ENCODE measurements around the gene C16orf96. TPM values are rescaled to one million over a fixed set of nuclear protein-coding genes. Genes with fewer than 3 reads are reported as not detected.
A peak's percentile ranks its signal among the peaks of the same experiment; 100 is the strongest.

Gene C16orf96
- total RNA-seq (0.66 and 0.79 TPM in 2 replicates), polyA plus RNA-seq (0.31 and 0.40 TPM in 2 replicates), polyA minus RNA-seq (0.14 and 0.17 TPM in 2 replicates)
- total RNA-seq (2013), result 0.16 TPM

- Histone ChIP-seq H2AFZ (ENCODE audit: insufficient read depth, low read depth, low read length, poor library complexity, severe bottlenecking) (no peak within 1 kb of the TSS), H3K4me1 (ENCODE audit: control insufficient read depth in 2 of 2, insufficient read depth in 2 of 2, low read length in 2 of 2) (no peaks in the 10 kb centered on the region), H4K20me1 (ENCODE audit: control insufficient read depth, insufficient read depth, low read length, poor library complexity, severe bottlenecking) (no peaks in the 10 kb centered on the region), H3K27ac (ENCODE audit: low read length in 2 of 2) (no peak within 1 kb of the TSS), H3K36me3 (replicated peaks in 1 of 2; ENCODE audit: control extremely low read depth in 1 of 2, control insufficient read depth in 1 of 2, extremely low read depth in 1 of 2, insufficient read depth in 2 of 2, low read length in 1 of 2) (no peaks in the 10 kb centered on the region), H3K79me2 (ENCODE audit: control insufficient read depth, insufficient read depth, low read length) (no peaks in the 10 kb centered on the region), H3K9me3 (ENCODE audit: control extremely low read depth in 1 of 3, control insufficient read depth in 2 of 3, insufficient read depth in 1 of 3, low read length in 2 of 3) (no peaks in the 10 kb centered on the region), H3K4me3 (ENCODE audit: control extremely low read depth in 1 of 5, extremely low read depth in 1 of 5, insufficient read depth in 1 of 5, low read depth in 2 of 5, low read length in 4 of 5) (no peak within 1 kb of the TSS), H3K27me3 (replicated peaks in 1 of 4; ENCODE audit: control extremely low read depth in 1 of 4, control insufficient read depth in 3 of 4, insufficient read depth in 4 of 4, low read length in 3 of 4) (no peaks in the 10 kb centered on the region), H3K4me2 (replicated peaks; ENCODE audit: low read depth, low read length, poor library complexity, severe bottlenecking) (no peak within 1 kb of the TSS), H3K9ac (ENCODE audit: low read length) (no peak within 1 kb of the TSS)
- H3K4me1 Mint-ChIP-seq, result no peaks in the 10 kb centered on the region
- ATAC-seq (ENCODE audit: low read depth) (no peak), DNase-seq (no peak)
- intact Hi-C loops (cut with micrococcal nuclease), result no loop called here
- TF ChIP-seq, protein P1, sequence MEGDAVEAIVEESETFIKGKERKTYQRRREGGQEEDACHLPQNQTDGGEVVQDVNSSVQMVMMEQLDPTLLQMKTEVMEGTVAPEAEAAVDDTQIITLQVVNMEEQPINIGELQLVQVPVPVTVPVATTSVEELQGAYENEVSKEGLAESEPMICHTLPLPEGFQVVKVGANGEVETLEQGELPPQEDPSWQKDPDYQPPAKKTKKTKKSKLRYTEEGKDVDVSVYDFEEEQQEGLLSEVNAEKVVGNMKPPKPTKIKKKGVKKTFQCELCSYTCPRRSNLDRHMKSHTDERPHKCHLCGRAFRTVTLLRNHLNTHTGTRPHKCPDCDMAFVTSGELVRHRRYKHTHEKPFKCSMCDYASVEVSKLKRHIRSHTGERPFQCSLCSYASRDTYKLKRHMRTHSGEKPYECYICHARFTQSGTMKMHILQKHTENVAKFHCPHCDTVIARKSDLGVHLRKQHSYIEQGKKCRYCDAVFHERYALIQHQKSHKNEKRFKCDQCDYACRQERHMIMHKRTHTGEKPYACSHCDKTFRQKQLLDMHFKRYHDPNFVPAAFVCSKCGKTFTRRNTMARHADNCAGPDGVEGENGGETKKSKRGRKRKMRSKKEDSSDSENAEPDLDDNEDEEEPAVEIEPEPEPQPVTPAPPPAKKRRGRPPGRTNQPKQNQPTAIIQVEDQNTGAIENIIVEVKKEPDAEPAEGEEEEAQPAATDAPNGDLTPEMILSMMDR (IDR thresholded peaks at IDR 0.05), result no peak
- no peak for TF ChIP-seq EZH2 (IDR thresholded peaks at IDR 0.05; ENCODE audit: borderline replicate concordance, insufficient read depth, low read depth, low read length, poor library complexity, severe bottlenecking)
- ChIA-PET POLR2A (no interaction called here), CTCF (interaction anchor here (1.4 to 1.6 kb wide), 4 partner anchors 10 to 51 kb away, joined by 3 to 6 read pairs (median 5); no protein-coding TSS in a partner anchor)
- H3K9me3 Mint-ChIP-seq (ENCODE audit: insufficient read depth), result no peaks in the 10 kb centered on the region
- H3K27me3 Mint-ChIP-seq, result peaks cover 10% of the 10 kb centered on the region
- H3K27ac Mint-ChIP-seq, result no peak within 1 kb of the TSS
- 93% methylated on average over 4 of the region's 4 CpGs for WGBS (ENCODE audit: insufficient coverage)
- H3K4me3 Mint-ChIP-seq, result no peak within 1 kb of the TSS
These were observed at the start of gene C16orf96 for GRCh38 chr16:4556112-4556511. Gene C16orf96 (plus strand): TSS chr16:4556340. CDS start chr16:4556490, 150 bp downstream.

- H3K4me1 ChIP-seq (ENCODE audit: control insufficient read depth in 2 of 2, insufficient read depth in 2 of 2, low read length in 2 of 2), result peaks cover 37 to 41% of the 10 kb centered on the region in 2 donors
- WGBS (ENCODE audit: insufficient coverage), result 6% methylated on average over 3 of the region's 3 CpGs
- CTCF ChIA-PET, result interaction anchor here (0.8 to 7.3 kb wide), 27 partner anchors 9 to 585 kb away, joined by 3 to 178 read pairs (median 5); partner anchors contain the start of genes C16orf96, CDIP1, HMOX2 and MGRN1
- peak overlapping the region; percentile 52 for H2AFZ ChIP-seq (ENCODE audit: insufficient read depth, low read depth, low read length, poor library complexity, severe bottlenecking)
- H3K79me2 ChIP-seq (ENCODE audit: control insufficient read depth, insufficient read depth, low read length), result peaks cover 61% of the 10 kb centered on the region
- peaks cover 1 to 39% of the 10 kb centered on the region in 2 experiments for H3K36me3 ChIP-seq (replicated peaks in 1 of 2; ENCODE audit: control extremely low read depth in 1 of 2, control insufficient read depth in 1 of 2, extremely low read depth in 1 of 2, insufficient read depth in 2 of 2, low read length in 1 of 2)
- peak overlapping the region; percentile 96 for H3K27ac ChIP-seq (ENCODE audit: low read length in 2 of 2)
- H3K9me3 ChIP-seq (ENCODE audit: control extremely low read depth in 1 of 3, control insufficient read depth in 2 of 3, insufficient read depth in 1 of 3, low read length in 2 of 3), result no peaks in the 10 kb centered on the region
- intact Hi-C loops (cut with micrococcal nuclease), result loop anchor here (1.0 kb wide), 1 partner anchor 42 kb away; no protein-coding TSS in a partner anchor
- H3K9me3 Mint-ChIP-seq (ENCODE audit: insufficient read depth), result no peaks in the 10 kb centered on the region
- TF ChIP-seq, protein P1 (IDR thresholded peaks at IDR 0.05), result peak; percentile 87
- no peak for TF ChIP-seq EZH2 (IDR thresholded peaks at IDR 0.05; ENCODE audit: borderline replicate concordance, insufficient read depth, low read depth, low read length, poor library complexity, severe bottlenecking)
- POLR2A ChIA-PET, result interaction anchor here (0.6 to 1.6 kb wide), 5 partner anchors 36 to 229 kb away, joined by 3 to 10 read pairs (median 5); no protein-coding TSS in a partner anchor
- ATAC-seq (ENCODE audit: low read depth), result no peak
- peak; percentile 83 for DNase-seq
- H3K27me3 ChIP-seq (replicated peaks in 1 of 4; ENCODE audit: control extremely low read depth in 1 of 4, control insufficient read depth in 3 of 4, insufficient read depth in 4 of 4, low read length in 3 of 4), result no peaks in the 10 kb centered on the region
- H3K4me1 Mint-ChIP-seq, result peaks cover 37% of the 10 kb centered on the region
- no peak overlapping the region for H3K4me3 ChIP-seq (ENCODE audit: control extremely low read depth in 1 of 5, extremely low read depth in 1 of 5, insufficient read depth in 1 of 5, low read depth in 2 of 5, low read length in 4 of 5)
- no peaks in the 10 kb centered on the region for H4K20me1 ChIP-seq (ENCODE audit: control insufficient read depth, insufficient read depth, low read length, poor library complexity, severe bottlenecking)
- H3K27me3 Mint-ChIP-seq, result no peaks in the 10 kb centered on the region
- no peak overlapping the region for H3K9ac ChIP-seq (ENCODE audit: low read length)
- H3K4me3 Mint-ChIP-seq, result peak overlapping the region; percentile 56
- peak overlapping the region; percentile 66 for H3K4me2 ChIP-seq (replicated peaks; ENCODE audit: low read depth, low read length, poor library complexity, severe bottlenecking)
- H3K27ac Mint-ChIP-seq, result peak overlapping the region; percentile 98
These were observed 49.7 kb upstream of the C16orf96 start for GRCh38 chr16:4506450-4506849.
